ENCODE results near the gene PFKL.
"Not testable (repeated sequence)": the region's sequence is repeated elsewhere in the genome, so short reads cannot be mapped to it uniquely, and the experiment has no call there.

Gene PFKL

DNA sequence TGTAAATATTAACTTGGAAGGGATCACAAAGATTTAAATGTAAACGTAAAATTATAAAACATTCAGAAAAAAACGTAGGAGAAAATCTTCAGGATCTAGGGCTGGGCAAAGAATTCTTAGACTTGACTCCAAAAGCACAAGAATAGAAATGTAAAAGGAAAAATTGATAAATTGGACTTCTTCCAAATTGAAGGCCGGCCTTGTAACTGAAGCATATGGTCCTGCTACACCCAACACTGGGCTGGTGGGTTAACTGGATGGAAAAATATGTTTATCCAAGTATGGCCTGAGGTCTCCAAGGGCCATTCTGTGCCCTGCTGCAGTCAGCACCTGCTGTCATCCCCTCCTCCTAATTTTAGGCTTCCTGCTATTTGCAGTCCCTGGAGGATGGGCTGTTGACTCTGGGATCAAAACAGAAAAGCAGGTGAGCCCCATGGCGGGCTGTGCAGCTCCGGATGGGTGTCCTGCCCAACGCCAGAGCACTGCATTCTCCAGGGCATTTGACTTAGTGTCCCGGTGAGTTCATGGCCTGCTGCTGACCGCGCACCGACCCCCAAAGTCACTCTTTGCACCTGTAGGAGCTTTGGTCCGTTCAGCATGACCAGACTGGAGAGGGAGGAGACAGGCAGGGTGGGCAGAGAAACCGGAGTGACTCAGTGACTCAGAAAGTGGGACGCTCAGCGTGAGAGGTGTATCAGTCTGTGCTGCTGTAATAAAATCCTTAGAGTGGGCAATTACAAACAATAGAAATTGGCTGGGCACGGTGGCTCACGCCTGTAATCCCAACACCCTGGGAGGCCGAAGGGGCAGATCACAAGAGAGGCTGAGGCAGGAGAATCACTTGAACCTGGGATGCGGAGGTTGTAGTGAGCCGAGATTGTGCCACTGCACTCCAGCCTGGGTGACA, 20.2 kb upstream of the PFKL start:
- no peak for DNase-seq

DNA sequence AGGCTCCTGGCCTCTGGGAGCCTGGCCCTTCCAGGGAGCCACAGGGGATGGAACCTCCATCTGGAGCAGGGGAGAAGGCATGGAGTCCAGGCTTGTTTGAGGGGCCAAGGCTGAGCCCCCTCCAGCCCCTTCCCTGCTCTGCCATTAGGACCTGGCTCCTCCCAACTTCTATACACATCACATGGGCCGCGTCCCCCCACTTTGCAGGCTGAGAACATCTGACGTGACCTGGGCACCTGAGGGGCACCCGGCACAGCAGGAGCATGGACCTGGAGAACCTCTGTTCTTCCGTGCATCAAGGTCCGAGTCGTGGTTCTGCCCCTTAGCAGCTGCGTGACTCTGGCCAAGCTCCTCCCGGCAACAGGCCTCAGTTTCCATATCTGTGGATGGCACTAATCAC, 18.1 kb upstream of the PFKL start:
- DNase-seq = no peak

DNA sequence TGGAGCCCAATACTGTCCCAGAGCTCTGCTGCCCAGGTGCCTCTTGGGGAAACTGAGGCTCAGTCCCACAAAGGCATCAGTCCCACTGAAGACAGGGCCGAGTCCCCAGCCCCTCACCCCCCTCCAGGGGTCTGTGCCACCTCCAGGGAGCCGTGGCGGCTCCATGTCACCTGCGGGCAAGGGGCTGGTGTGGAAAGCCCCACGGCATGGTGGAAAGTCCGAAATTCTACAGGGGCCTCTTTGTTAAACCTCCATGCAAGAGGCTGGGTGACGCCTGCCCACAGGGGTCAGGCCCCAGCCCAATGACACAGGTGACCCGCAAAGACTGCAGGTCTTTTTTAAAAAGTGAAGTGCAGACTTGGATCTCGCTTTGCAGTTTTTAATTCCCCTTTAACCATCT, 17.5 kb upstream of the PFKL start:
- no peak for DNase-seq

DNA sequence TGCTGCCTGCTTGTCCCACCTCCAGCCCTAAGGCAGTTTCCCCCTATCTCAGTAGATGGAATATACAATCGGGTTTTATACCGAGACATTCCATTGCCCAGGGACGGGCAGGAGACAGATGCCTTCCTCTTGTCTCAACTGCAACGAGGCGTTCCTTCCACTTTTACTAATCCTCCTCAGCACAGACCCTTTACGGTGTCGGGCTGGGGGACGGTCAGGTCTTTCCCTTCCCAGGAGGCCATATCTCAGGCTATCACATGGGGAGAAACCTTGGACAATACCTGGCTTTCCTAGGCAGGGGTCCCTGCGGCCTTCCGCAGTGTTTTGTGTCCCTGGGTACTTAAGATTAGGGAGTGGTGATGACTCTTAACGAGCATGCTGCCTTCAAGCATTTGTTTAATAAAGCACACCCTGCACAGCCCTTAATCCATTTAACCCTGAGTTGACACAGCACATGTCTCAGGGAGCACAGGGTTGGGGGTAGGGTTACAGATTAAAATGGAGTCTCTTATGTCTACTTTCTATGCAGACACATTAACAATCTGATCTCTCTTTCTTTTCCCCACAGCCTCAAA, 16.6 kb upstream of the PFKL start:
- DNase-seq = not testable (repeated sequence)

DNA sequence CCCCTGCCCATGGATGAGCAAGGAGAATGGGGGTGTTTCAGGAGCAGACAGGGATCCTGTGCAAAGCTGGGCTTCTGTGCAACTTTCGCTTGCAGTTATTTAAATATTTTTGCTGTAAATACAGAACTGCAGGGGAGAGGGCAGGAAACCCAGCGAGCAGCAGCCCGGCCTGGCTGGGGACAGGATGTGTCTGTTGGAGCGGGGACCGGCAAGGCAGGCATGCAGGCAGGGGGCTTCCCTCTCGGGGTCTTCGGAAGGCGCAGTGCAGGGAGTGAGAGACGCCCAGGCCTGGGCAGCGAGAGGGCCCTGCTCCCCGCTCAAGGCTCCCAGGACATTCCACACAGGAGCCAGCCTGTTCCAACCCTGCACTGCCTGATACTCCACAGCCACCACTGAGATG, 15.9 kb upstream of the PFKL start:
- DNase-seq = no peak

DNA sequence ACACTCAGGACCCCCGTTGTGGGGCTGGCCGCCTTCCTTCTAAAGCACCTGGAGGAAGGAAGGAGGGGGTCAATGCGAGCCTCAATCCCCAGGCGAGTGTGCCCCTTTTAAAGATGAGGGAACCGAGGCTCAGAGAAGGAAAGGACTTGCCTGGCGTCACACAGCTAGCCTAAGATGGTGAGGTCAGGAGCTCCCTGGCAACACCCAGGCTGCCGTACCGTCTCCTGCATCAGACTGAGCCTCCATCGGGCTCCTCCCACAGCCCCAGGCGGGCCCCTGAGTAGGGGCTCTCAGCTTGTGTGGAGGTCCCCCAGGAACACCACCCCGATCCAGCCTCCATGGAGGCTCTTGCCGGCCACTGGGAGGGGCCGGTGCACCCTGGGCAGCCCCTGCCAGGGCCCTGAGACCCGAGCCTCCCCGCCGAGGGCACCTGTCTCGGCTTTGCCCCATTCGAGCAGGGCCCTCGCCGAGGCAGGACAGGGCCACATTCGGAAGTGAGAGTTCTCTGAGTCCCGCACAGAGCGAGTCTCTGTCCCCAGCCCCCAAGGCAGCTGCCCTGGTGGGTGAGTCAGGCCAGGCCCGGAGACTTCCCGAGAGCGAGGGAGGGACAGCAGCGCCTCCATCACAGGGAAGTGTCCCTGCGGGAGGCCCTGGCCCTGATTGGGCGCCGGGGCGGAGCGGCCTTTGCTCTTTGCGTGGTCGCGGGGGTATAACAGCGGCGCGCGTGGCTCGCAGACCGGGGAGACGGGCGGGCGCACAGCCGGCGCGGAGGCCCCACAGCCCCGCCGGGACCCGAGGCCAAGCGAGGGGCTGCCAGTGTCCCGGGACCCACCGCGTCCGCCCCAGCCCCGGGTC, 14.5 kb upstream of the PFKL start, which contains the start of gene AIRE:
Gene AIRE, plus strand, starts transcription at position 739 of the 855 bp plus-strand sequence. CDS start 131 bp downstream, outside the sequence.
- no peak for DNase-seq

DNA sequence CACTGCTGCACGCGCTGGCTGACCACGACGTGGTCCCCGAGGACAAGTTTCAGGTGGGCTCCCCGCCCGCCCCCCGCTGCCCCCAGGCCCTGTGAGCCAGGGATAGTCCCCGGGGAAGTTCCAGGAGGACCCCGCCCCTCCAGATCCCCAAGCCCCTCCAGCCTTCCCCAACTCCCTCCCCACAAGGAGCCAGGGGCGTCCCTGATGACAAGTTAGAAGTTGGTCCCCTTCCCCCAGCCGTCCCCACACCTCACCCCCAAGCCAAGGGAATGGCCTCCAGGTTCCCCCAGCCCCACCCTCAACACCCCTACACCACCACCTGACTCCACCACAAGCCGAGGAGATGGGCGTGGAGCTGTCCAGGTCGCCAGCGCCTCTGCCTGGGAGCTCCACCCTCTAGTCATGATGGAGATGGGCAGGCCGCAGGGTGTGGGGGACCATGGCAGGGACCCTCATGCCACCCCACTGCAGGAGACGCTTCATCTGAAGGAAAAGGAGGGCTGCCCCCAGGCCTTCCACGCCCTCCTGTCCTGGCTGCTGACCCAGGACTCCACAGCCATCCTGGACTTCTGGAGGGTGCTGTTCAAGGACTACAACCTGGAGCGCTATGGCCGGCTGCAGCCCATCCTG, 13.7 kb upstream of the PFKL start:
- DNase-seq = no peak

DNA sequence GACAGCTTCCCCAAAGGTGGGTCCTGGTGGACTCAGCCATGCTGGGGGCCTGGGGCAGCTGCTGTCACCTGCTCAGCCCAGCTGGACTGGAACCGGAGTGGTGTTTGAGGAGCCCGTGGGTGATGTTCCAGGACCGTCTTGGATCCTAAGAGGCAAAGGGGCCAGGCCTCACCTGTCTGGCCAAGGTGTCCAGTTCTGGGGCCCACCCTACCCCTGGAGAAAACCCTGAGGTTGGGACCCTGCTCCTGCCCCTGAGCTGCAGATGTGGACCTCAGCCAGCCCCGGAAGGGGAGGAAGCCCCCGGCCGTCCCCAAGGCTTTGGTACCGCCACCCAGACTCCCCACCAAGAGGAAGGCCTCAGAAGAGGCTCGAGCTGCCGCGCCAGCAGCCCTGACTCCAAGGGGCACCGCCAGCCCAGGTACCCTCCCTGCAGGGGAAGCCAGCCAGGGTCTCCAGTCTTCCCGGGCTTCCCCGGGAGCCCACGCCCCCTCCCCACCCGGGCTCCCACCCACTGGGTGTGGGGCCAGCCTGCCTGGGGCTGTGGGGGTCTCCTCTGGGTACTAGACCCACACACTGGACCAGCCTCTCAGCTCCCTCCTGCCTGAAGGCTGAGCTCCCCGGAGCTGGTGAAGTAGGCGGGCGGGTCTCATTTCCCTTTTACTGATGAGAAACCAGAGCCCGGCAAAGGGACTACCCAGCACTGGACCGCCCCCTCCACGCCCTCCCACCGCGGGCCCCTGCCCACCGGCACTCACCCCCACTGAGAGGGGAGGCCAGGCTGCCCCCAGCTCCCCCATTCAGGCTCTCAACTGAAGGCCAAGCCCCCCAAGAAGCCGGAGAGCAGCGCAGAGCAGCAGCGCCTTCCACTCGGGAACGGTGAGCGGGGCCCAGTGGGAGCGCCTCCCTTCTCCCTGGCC, 12.9 kb upstream of the PFKL start:
- no peak for DNase-seq

DNA sequence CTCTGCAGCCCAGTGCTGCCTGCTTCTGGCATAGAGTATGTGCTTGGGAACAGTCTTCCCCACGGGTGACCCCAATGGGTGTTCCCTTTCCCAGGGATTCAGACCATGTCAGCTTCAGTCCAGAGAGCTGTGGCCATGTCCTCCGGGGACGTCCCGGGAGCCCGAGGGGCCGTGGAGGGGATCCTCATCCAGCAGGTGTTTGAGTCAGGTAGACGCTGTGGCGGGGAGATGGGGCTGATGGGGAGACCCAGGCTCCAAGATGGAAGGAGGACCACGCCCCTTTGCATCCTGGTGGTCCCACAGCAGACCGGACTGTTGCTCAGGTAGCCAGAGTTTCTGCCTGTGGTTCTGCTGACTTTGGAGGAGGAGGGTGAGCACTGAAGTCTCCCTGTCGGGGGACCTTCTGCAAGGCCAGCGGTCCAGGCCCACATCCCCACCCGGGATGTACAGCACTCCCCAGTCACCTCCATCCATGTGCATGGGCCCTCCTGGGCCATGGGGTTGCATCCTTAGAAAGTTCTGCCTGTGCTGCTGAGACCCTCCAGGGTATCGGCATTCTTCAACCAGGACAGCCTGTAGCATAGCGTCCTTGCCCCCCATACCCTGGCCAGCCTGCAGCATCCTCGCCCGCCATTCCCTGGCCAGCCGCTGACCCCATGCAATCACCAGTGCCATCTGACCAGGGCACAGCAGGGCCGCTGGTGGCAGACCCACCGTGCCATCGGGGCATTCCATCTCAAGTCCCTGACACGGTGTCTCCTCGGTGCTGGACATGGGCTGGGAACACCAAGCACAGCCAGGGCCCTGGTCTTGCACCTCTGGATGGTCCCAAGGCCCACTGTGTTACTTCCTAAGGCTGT, 11.4 kb upstream of the PFKL start:
- DNase-seq = no peak

DNA sequence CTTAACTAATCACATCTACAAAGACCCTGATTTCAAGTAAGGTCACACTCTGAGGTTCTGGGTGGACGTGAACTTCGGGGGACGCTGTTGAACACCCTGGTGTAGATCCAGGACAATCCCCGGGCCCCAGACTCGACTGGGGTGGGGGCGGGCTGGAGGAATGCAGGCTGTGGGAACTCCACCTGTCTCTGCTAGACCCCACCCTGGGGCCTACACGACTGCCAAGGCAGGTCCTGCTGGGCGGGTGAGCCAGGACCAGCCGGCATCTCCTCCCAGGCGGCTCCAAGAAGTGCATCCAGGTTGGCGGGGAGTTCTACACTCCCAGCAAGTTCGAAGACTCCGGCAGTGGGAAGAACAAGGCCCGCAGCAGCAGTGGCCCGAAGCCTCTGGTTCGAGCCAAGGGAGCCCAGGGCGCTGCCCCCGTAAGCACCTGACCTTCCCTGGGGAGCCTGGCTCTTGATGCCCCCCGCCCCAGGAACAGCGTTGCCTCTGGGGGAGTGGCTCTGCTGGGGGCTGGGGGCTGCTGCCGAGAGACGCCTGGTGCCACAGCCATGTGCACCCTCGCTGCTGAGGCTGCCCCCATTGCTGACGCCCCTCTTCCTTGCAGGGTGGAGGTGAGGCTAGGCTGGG, 10.4 kb upstream of the PFKL start:
- DNase-seq = no peak

DNA sequence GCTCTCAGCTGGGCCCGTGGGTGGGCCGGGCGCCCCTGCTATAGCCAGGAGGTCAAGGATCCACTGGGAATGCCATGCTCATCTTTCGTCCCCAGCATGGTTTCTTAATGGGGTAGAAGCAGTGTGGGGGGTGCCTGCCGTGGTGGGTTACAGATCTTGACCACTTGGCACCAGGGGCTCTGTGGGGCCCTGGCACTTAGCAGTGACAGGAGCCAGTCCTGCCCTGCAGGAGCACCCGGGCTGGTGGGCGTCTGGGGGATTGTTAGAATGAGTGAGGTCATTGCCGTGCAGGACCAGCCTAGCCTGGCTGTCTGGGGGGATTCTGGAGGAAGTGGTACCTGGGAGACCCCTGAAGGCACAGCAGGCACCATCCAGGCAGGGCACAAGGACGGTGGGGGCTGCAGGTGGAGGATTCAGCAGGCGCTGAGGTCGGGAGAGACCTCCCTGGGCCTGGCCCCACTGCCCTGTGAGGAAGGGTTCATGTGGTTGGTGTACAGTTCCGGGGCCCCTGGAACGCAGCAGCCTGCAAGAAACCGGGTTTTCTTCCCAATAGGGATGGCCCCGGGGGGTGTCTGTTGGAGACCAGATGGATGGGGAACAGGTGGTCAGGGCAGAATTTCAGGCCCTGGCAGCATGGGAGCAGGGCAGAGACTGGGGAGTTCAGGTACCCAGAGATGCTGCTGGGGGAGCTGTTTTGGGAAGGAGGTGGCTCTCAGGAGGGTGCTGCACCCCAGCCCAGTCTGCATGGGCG, 9.4 kb upstream of the PFKL start:
- no peak for DNase-seq

DNA sequence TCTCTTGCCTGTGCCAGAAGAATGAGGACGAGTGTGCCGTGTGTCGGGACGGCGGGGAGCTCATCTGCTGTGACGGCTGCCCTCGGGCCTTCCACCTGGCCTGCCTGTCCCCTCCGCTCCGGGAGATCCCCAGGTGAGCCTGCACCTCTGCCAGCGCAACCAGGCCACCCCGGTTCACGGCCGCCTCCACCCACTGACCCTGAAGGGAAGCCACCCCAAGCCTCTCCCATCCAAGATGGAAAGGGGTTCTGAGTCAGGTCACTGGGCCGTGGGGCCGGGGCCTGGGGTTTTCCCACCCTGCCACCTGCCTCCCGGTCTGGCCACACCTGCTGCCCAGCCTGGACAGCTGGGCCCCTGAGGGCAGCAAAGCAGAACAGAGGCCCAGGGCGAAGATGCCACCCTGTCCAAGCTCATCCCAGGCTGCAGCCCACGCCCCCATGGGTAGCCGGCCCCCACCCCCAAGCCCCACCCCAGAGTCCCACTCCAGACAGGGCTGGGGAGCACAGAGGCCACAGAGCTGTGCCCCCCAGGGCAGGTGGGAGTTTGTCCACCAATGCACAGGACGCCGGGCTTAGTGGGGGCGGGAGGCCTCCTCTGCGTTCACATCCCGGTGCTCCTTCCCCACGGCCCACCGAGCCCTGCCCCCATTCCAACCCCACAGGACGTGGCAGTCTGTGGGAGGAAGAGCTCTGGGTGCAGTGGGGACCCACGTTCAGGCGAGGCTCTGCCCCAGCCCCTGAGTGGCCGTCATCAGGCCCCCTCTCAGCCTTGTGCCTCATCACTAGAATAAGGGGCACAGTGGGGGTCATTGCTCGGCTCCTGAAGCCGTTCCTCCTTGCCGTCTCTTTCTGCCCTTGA, 8.5 kb upstream of the PFKL start:
- DNase-seq = no peak

DNA sequence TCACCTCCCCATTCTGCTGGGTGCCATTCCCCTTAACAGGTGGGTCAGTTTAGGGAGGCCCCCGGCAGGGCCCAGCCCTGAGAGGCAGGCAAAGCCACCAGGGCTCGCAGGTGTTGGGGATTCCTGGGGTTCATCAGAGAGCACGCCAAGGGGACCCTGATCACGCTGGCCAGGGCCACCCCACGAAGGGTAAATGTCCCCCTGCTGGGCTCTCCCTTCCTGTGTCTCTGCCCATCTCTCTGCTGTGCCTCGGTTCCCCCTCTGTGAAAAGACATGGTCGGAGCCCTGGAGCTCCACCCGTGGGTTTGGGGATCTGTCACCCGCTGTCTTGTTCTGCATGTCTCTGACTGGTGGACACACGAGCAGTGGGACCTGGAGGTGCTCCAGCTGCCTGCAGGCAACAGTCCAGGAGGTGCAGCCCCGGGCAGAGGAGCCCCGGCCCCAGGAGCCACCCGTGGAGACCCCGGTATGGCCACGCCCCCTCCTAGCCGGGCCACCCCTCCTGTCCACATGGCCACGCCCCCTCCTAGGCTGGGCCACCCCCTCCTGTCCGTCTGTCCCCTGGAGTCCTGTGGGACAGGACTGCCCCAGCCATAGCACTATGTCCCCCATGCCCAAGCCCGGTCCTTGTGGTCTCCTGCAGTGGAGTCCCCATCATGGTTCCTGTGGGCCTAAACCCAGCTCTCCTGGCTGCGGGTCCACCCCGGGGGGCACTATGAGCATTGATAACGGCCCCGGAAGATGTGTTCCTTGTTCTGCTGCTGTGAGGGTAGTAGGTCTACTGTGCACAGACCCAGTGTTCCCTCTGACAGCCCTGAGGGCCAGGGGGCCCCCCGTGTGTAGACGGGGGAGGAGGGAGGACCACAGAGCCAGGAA, 7.7 kb upstream of the PFKL start:
- no peak for DNase-seq

DNA sequence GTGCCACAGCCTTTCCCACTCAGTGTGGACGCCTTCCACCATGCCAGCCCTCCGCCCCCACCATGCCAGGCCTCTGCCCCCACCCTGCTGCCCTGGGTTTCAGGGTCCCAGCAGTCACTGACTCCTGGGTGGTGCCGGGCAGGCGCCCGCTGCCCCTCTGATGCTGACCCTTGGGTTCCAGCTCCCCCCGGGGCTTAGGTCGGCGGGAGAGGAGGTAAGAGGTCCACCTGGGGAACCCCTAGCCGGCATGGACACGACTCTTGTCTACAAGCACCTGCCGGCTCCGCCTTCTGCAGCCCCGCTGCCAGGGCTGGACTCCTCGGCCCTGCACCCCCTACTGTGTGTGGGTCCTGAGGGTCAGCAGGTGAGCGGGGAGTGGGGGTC, 7.0 kb upstream of the PFKL start:
- DNase-seq = no peak

DNA sequence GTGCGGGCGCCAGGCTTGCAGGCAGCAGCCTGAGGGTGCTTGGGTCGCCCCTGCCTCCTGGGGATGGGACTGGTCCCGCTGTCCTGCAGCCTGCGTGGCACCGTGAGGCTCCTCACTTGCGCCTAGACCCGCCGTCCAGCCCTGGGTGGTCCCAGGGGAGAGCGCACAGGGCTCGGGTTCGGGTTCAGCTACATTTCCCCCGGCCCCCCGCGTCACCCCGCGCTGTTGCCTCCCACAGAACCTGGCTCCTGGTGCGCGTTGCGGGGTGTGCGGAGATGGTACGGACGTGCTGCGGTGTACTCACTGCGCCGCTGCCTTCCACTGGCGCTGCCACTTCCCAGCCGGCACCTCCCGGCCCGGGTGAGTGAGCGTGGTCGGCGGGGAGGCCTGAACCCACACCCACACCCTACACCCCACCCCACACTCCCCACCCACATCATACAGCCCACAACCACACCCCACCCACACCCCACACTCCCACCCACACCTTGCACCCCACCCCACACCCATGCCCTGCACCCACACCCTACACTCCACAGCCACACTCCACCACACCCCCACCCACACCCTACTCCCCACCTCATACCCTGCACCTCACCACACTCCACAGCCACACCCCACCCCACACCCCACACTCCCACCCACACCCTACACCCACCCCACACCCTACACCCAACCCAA, 6.2 kb upstream of the PFKL start:
- no peak for DNase-seq

DNA sequence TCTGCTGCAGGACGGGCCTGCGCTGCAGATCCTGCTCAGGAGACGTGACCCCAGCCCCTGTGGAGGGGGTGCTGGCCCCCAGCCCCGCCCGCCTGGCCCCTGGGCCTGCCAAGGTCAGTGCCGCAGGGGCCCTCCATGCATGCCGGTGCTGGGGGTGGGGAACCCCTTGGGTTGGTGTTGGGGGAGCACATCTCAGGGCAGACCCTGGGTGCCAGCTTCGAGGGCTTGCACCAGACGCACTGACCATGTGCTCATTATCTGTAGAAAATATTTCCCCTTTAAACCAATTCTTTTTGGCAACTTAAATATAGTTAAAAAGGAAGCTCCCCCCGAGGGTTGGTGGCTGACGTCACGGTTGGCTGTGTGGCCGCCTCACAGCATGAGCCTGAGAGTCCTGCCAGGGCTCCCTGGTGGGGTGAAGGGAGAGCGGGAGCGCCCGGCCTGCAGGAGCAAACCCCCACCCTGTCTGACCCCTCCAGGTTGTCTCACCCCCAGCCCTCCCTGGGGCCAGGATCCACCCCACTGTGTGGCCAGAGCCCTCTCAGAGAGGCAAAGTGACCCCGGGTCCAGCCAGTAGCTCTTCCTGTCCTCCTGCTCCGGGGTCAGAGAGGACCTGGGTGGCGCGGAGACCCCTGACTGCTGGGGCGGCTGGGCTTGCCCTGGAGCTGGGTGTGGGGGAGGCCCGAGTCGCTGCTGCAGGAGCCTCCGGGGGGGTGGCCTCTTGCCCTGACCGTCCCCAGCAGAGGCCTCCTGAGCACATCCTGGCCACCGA, 5.3 kb upstream of the PFKL start:
- DNase-seq = no peak

All from DMS79 (cell line).